CD4-positive, CD25-positive, alpha-beta regulatory T cell (primary cell): ENCODE results near the gene BCL2L11. TPM values are rescaled to one million over a fixed set of nuclear protein-coding genes. Genes with fewer than 3 reads are reported as not detected.
A peak's percentile ranks its signal among the peaks of the same experiment; 100 is the strongest.

Experiments used
- ATAC-seq, 2 donors: fragments of 150-1000 bp; cut with Tn5 transposase; one replicate each; pipeline ENCODE4 v1.10.0; 2021; ENCODE audit warnings: low read depth in 2 of 2, moderate number of reproducible peaks in 2 of 2, moderate library complexity in 1 of 2
- DNase-seq, 3 donors: peaks; one replicate each; pipeline versions ENCODE4 v3.0.0 to v3.0.0-alpha.2; 2012 to 2022; ENCODE audit warnings: mixed read lengths in 1 of 3
- H3K27ac ChIP-seq: one replicate; pipeline ENCODE4 v1.7.0; 2013; ENCODE audit warnings: mild to moderate bottlenecking, low read length; ENCODE audit not compliant: insufficient read depth, poor library complexity, severe bottlenecking
- H3K27me3 ChIP-seq: one replicate; pipeline ENCODE4 v1.7.0; 2013; ENCODE audit warnings: low read length; ENCODE audit not compliant: control insufficient read depth, insufficient read depth
- H3K36me3 ChIP-seq: one replicate; pipeline ENCODE4 v1.7.0; 2013; ENCODE audit warnings: mild to moderate bottlenecking, low read length, moderate library complexity; ENCODE audit not compliant: control insufficient read depth, insufficient read depth
- H3K4me1 ChIP-seq: 2 replicates; pipeline ENCODE4 v1.7.0; 2013; ENCODE audit warnings: mild to moderate bottlenecking, low read length; ENCODE audit not compliant: insufficient read depth, control insufficient read depth, poor library complexity, severe bottlenecking
- H3K4me3 ChIP-seq: one replicate; pipeline ENCODE4 v1.7.0; 2013; ENCODE audit warnings: low read depth, mild to moderate bottlenecking, low read length, moderate library complexity
- H3K9me3 ChIP-seq, 2 experiments: 1 replicate in 1 of 2; 2 replicates in 1 of 2; pipeline ENCODE4 v1.7.0; 2013; ENCODE audit warnings: low read length in 2 of 2, mild to moderate bottlenecking in 1 of 2, moderate library complexity in 1 of 2; ENCODE audit not compliant: control insufficient read depth in 2 of 2
- H3K27ac Mint-ChIP-seq, 3 donors: one replicate each; pipeline ENCODE4 v1.8.0; 2020 to 2022; ENCODE audit warnings: mild to moderate bottlenecking in 3 of 3, mixed read lengths in 3 of 3, moderate library complexity in 2 of 3
- H3K27me3 Mint-ChIP-seq: one replicate; pipeline ENCODE4 v1.8.0; 2022; ENCODE audit warnings: mild to moderate bottlenecking, mixed read lengths
- H3K36me3 Mint-ChIP-seq: one replicate; pipeline ENCODE4 v1.8.0; 2020; ENCODE audit warnings: mixed read lengths
- H3K4me1 Mint-ChIP-seq, 4 donors: one replicate each; pipeline ENCODE4 v1.8.0; 2020 to 2022; ENCODE audit warnings: mixed read lengths in 4 of 4, mild to moderate bottlenecking in 1 of 4
- H3K4me3 Mint-ChIP-seq, 4 donors: one replicate each; pipeline ENCODE4 v1.8.0; 2020 to 2022; ENCODE audit warnings: mild to moderate bottlenecking in 4 of 4, mixed read lengths in 4 of 4, moderate library complexity in 3 of 4
- H3K9me3 Mint-ChIP-seq, 7 donors: one replicate each; pipeline ENCODE4 v1.8.0; 2020 to 2022; ENCODE audit warnings: mixed read lengths in 7 of 7, mild to moderate bottlenecking in 3 of 7, moderate library complexity in 2 of 7
- polyA plus RNA-seq, 4 donors: library from polyadenylated mRNA; unstranded; fragments of 300-500 nt; fragmentation: Illumina TruSeq; gene quantifications; one replicate each; pipeline ENCODE4 v1.2.3, GENCODE V29; 2021
- total RNA-seq: library from RNA; stranded (reverse); gene quantifications from one replicate; pipeline ENCODE4 v1.2.3, GENCODE V29; 2022

Gene BCL2L11
- total and polyA plus RNA-seq, 5 donors from 2014 or later, result 18.0 to 96.0 (median 31.9) TPM

DNA sequence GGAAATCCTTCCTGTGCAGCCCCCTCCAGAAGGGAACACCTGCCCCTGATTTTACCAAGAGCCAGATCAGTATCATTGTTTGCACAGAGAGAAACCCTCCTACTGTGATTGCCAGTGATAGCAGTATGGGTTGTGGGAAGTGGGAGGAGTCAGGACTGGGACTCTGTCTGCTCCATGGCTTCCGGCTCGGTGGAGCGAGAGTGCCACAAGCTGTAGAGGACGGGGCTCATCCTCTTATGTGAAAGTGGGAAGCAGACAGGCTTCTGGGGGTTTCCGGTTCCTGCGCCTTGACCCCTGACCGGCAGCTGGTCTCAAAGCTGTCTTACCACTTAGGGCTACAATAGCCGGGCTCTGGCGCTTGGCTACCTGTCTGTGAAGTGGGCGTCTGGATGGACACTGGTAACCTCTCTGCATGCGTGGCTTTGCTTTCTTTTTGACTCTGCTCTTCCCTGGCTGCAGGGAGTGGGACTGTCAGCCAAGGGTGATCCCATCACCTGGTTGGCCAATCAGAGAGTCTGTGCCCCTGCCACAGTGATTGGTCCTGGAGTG, 79.7 kb downstream of the BCL2L11 start:
- Histone ChIP-seq H3K9me3 (no peaks in the 10 kb centered on the region), H3K4me1 (no peaks in the 10 kb centered on the region), H3K36me3 (no peaks in the 10 kb centered on the region), H3K27me3 (peaks cover 1% of the 10 kb centered on the region), H3K27ac (no peak overlapping the region), H3K4me3 (no peak overlapping the region)
- ATAC-seq (no peak), DNase-seq (no peak)
- Mint-ChIP-seq H3K27me3 (peaks cover 4% of the 10 kb centered on the region), H3K4me1 (no peaks in the 10 kb centered on the region), H3K27ac (peak overlapping the region in 1 of 3 donors; percentile 33), H3K36me3 (no peaks in the 10 kb centered on the region), H3K4me3 (no peak overlapping the region), H3K9me3 (no peaks in the 10 kb centered on the region)

DNA sequence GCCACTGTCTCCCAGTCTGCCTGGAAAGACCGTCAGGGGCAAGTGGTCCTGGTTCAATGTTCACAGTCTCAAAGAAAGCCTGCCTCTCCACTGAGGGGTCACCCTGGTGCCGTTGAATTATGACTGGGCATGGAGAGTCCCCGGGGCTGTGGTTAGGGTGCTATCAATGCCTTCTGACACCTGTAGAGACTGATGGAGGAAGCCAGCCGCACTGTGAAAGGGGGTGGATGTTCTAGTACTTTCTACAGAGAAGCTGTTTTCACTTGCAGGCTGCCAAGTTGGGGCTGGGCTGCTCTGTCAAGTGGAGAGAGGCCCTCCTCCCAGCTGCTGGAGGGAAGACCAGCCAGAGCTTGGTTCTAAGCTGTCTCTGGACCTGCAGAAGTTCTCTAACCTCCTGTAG, 80.5 kb downstream of the BCL2L11 start:
- H3K36me3 ChIP-seq, result no peaks in the 10 kb centered on the region
- no peaks in the 10 kb centered on the region for H3K27me3 ChIP-seq
- no peak overlapping the region for H3K27ac ChIP-seq
- H3K4me1 ChIP-seq, result no peaks in the 10 kb centered on the region
- Mint-ChIP-seq H3K27ac (no peak overlapping the region), H3K4me3 (no peak overlapping the region), H3K9me3 (no peaks in the 10 kb centered on the region), H3K36me3 (no peaks in the 10 kb centered on the region), H3K27me3 (peaks cover 4% of the 10 kb centered on the region), H3K4me1 (no peaks in the 10 kb centered on the region)
- no peak overlapping the region for H3K4me3 ChIP-seq
- H3K9me3 ChIP-seq, result no peaks in the 10 kb centered on the region
- ATAC-seq (no peak), DNase-seq (no peak)

DNA sequence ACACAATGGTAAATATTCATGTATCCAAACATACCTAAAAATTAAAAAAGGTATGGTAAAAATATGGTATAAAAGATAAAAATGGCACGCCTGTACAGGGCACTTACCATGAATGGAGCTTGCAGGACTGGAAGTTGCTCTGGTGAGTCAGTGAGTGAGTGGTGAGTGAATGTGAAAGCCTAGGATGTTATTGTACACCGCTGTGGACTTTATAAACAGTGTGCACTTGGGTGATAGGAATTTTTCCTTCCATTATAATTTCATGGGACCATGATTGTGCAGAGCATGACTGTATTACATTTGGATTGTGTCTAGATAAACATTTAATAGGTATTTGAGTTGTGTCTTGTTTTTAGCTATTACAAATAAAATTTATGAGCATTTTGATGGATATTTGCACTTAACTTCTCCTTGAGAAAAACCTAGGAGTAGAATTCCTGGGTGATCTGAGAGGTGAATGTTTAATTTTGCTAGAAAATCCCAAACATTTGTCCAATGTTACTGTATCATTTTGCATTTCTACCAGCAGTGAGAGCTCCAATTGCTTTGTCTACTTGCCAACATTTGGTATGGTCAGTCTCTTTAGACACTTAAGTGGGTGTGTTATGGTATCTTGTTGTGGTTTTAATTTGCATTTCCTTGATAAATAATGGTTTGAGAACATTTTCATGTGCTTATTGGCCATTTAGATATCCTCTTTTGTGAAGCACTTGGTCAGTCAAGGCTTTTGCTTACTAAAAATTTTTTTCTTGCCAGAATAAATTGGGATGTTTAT, 81.7 kb downstream of the BCL2L11 start:
- H3K4me1 ChIP-seq, result no peaks in the 10 kb centered on the region
- no peaks in the 10 kb centered on the region for H3K9me3 ChIP-seq
- no peaks in the 10 kb centered on the region for H3K36me3 ChIP-seq
- DNase-seq (no peak), ATAC-seq (no peak)
- Mint-ChIP-seq H3K9me3 (no peaks in the 10 kb centered on the region), H3K4me1 (peaks cover 0 to under 1% (median 0%) of the 10 kb centered on the region in 4 donors), H3K27me3 (peaks cover 4% of the 10 kb centered on the region), H3K36me3 (no peaks in the 10 kb centered on the region), H3K4me3 (no peak overlapping the region), H3K27ac (no peak overlapping the region)
- no peak overlapping the region for H3K27ac ChIP-seq
- H3K27me3 ChIP-seq, result no peaks in the 10 kb centered on the region
- no peak overlapping the region for H3K4me3 ChIP-seq

DNA sequence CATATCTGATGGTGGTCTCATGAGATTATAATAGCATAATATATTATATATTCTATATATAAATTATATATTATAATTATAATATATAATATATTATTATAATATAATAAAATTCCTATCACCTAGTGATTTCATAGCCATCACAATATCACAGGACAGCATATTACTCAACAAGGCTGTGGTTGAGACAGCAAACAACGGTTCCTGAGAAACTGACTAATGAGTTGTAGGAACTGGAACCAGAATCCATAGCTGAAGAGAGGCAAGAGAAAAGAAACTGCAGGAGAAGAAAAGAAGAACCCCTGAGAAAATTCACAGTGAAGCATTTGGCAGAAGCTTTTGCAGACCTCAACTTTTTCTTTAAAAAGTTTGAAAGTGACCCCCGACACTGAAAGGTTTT, 84.0 kb downstream of the BCL2L11 start:
- Mint-ChIP-seq H3K4me3 (no peak overlapping the region), H3K27me3 (peaks cover 4% of the 10 kb centered on the region), H3K36me3 (no peaks in the 10 kb centered on the region), H3K27ac (no peak overlapping the region), H3K9me3 (no peaks in the 10 kb centered on the region), H3K4me1 (peaks cover 0 to 6% (median 0%) of the 10 kb centered on the region in 4 donors)
- no peak for DNase-seq
- Histone ChIP-seq H3K9me3 (no peaks in the 10 kb centered on the region), H3K27me3 (no peaks in the 10 kb centered on the region), H3K27ac (no peak overlapping the region), H3K4me1 (no peaks in the 10 kb centered on the region), H3K4me3 (no peak overlapping the region), H3K36me3 (no peaks in the 10 kb centered on the region)
- no peak for ATAC-seq

DNA sequence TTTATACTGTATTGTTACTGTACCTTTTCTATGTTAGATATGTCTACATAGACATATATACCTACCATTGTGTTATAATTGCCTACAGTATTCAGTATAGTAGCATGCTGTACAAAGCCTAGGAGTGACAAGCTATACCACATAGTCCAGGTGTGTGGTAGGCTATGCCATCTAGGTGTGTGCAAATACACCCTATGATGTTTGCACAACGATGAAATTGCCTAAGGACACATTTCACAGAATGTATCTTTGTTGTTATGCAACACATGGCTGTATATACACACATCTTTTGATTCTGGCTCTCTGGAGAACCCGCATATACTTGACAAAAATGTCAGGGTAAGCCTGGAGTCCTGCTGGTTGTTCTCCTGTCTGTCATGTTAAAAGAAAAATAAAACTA, 85.1 kb downstream of the BCL2L11 start:
- H3K36me3 ChIP-seq, result no peaks in the 10 kb centered on the region
- H3K27me3 ChIP-seq, result no peaks in the 10 kb centered on the region
- DNase-seq (no peak), ATAC-seq (no peak)
- Mint-ChIP-seq H3K27me3 (peaks cover 2% of the 10 kb centered on the region), H3K9me3 (no peaks in the 10 kb centered on the region), H3K27ac (no peak overlapping the region), H3K36me3 (no peaks in the 10 kb centered on the region), H3K4me3 (no peak overlapping the region), H3K4me1 (peaks cover 0 to 6% (median under 1%) of the 10 kb centered on the region in 4 donors)
- H3K9me3 ChIP-seq, result no peaks in the 10 kb centered on the region
- H3K27ac ChIP-seq, result no peak overlapping the region
- no peaks in the 10 kb centered on the region for H3K4me1 ChIP-seq
- no peak overlapping the region for H3K4me3 ChIP-seq

DNA sequence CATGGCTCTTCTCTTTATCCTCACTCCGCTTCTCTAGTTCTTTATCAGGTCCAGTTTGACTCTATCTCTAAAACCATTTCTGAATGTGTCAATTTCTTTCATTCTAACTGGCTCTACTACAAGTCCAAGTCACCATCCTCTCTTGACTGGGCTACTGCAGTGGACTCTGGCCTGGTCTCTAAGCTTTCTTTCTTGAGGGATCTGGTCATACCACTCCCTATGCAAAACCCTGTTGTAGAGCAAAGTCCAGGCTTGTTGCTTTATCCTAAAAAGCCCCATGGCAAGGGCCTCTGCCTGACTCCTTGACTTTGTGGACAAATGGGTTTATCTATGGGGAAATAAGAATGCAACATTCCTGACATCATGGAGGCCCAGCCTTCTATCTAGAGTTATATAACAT, 87.1 kb downstream of the BCL2L11 start:
- Mint-ChIP-seq H3K4me1 (peaks cover 0 to 6% (median under 1%) of the 10 kb centered on the region in 4 donors), H3K4me3 (no peak overlapping the region), H3K9me3 (peaks cover 0 to 5% (median 0%) of the 10 kb centered on the region in 7 donors), H3K27ac (no peak overlapping the region), H3K27me3 (no peaks in the 10 kb centered on the region), H3K36me3 (no peaks in the 10 kb centered on the region)
- H3K27me3 ChIP-seq, result no peaks in the 10 kb centered on the region
- no peak overlapping the region for H3K27ac ChIP-seq
- DNase-seq, result no peak
- H3K9me3 ChIP-seq, result no peaks in the 10 kb centered on the region
- ATAC-seq, result no peak
- no peaks in the 10 kb centered on the region for H3K36me3 ChIP-seq
- no peaks in the 10 kb centered on the region for H3K4me1 ChIP-seq
- no peak overlapping the region for H3K4me3 ChIP-seq

DNA sequence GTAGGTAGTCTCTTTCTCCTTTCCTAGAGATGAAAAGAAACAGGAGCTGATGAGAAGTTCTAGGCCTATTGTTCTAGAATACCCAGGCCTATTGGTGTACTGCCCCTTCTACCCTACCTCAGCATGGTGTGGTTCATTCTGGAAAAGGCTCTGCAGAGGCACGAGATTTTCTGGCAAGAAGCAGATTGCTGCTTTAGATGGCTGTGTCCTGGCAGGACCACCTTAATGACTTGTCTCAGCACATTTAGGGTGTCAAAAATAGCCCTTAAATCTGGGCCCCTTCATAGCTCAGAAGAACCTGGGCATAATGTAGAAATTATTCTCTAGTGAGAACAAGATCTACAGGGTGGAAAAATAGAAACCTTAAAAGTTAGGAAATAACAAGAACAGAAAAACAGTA, 87.9 kb downstream of the BCL2L11 start:
- Mint-ChIP-seq H3K4me3 (no peak overlapping the region), H3K27ac (peak overlapping the region in 1 of 3 donors; percentile 64), H3K36me3 (no peaks in the 10 kb centered on the region), H3K27me3 (no peaks in the 10 kb centered on the region), H3K9me3 (peaks cover 0 to 5% (median 2%) of the 10 kb centered on the region in 7 donors), H3K4me1 (peaks cover 0 to 6% (median under 1%) of the 10 kb centered on the region in 4 donors)
- no peak overlapping the region for H3K4me3 ChIP-seq
- no peak for ATAC-seq
- H3K9me3 ChIP-seq, result peaks cover under 1 to 3% of the 10 kb centered on the region in 2 experiments
- H3K36me3 ChIP-seq, result no peaks in the 10 kb centered on the region
- H3K4me1 ChIP-seq, result no peaks in the 10 kb centered on the region
- no peaks in the 10 kb centered on the region for H3K27me3 ChIP-seq
- H3K27ac ChIP-seq, result no peak overlapping the region
- no peak for DNase-seq
